Keratinocyte (primary cell): ENCODE measurements around the gene HADH. TPM values are rescaled to one million over a fixed set of nuclear protein-coding genes. Genes with fewer than 3 reads are reported as not detected.
"Not testable (repeated sequence)": the region's sequence is repeated elsewhere in the genome, so short reads cannot be mapped to it uniquely, and the experiment has no call there.

Source experiments
- DNase-seq: peaks from one replicate; pipeline ENCODE4 v3.0.0-alpha.2; 2011; ENCODE audit warnings: low read depth, missing footprints, low spot score
- FAIRE-seq: peaks from 2 replicates; lab custom pipeline; 2011; peaks lifted over from hg19 to GRCh38; lab: Jason Lieb, UNC
- H2AFZ ChIP-seq: 2 replicates; pipeline ENCODE4 v1.6.0; 2012; ENCODE audit warnings: low read length, control low read depth, inconsistent platforms; ENCODE audit not compliant: control insufficient read depth
- H3K27ac ChIP-seq: 2 replicates; pipeline ENCODE4 v1.5.1; 2011; ENCODE audit warnings: low read length; ENCODE audit not compliant: control insufficient read depth, insufficient read depth
- H3K27me3 ChIP-seq: 3 replicates; pipeline ENCODE4 v1.6.0; 2011; ENCODE audit warnings: low read length; ENCODE audit not compliant: control insufficient read depth, insufficient read depth; ENCODE audit errors: extremely low read depth
- H3K36me3 ChIP-seq, 2 experiments: 2 replicates in 1 of 2; 3 replicates in 1 of 2; pipeline ENCODE4 v1.5.1; 2011; ENCODE audit warnings: low read length in 2 of 2, mild to moderate bottlenecking in 1 of 2; ENCODE audit not compliant: control insufficient read depth in 2 of 2, insufficient read depth in 2 of 2; ENCODE audit errors: extremely low read depth in 1 of 2
- H3K4me1 ChIP-seq: 3 replicates; pipeline ENCODE4 v1.5.1; 2011; ENCODE audit warnings: low read length; ENCODE audit not compliant: control insufficient read depth, insufficient read depth; ENCODE audit errors: extremely low read depth
- H3K4me2 ChIP-seq: 3 replicates; pipeline ENCODE4 v1.6.0; 2011; ENCODE audit warnings: low read depth, low read length; ENCODE audit not compliant: control insufficient read depth, insufficient read depth; ENCODE audit errors: extremely low read depth
- H3K4me3 ChIP-seq, 3 experiments: fragments of 200-600 bp in 1 of 3; sonication (generic) in 1 of 3; 2 replicates in 2 of 3; 3 replicates in 1 of 3; pipeline ENCODE4 v1.5.1; 2011 to 2016; ENCODE audit warnings: low read length in 3 of 3, mild to moderate bottlenecking in 3 of 3, control low read depth in 2 of 3, inconsistent platforms in 1 of 3, low read depth in 1 of 3, mixed read lengths in 1 of 3, mixed run types in 1 of 3, moderate library complexity in 1 of 3; ENCODE audit not compliant: control insufficient read depth in 2 of 3, insufficient read depth in 2 of 3; ENCODE audit errors: extremely low read depth in 1 of 3
- H3K79me2 ChIP-seq: 2 replicates; pipeline ENCODE4 v1.6.0; 2012; ENCODE audit warnings: low read length; ENCODE audit not compliant: control insufficient read depth, insufficient read depth
- H3K9ac ChIP-seq: 3 replicates; pipeline ENCODE4 v1.6.0; 2011; ENCODE audit warnings: low read length; ENCODE audit not compliant: control insufficient read depth, insufficient read depth; ENCODE audit errors: extremely low read depth
- H3K9me1 ChIP-seq: 3 replicates; pipeline ENCODE4 v1.6.0; 2011; ENCODE audit warnings: low read length; ENCODE audit not compliant: control insufficient read depth, insufficient read depth; ENCODE audit errors: extremely low read depth
- H3K9me3 ChIP-seq: 2 replicates; pipeline ENCODE4 v1.5.1; 2012; ENCODE audit warnings: low read depth, low read length; ENCODE audit not compliant: control insufficient read depth
- H4K20me1 ChIP-seq: 3 replicates; pipeline ENCODE4 v1.6.0; 2011; ENCODE audit warnings: low read length; ENCODE audit not compliant: control insufficient read depth, insufficient read depth; ENCODE audit errors: extremely low read depth
- EZH2 ChIP-seq: IDR thresholded peaks from one replicate; pipeline ENCODE4 v1.6.1; 2012; ENCODE audit warnings: inconsistent platforms, mild to moderate bottlenecking, low read length, moderate library complexity
- dilution Hi-C: fragments of 300-500 bp; cut with MboI; formaldehyde crosslinking; loops from one replicate; pipeline ENCODE4 v1.7.0; 2020; ENCODE audit warnings: low sequenced_read_pairs; ENCODE audit not compliant: extremely low pct_ligation_motif_present
- polyA plus RNA-seq, 5 experiments: library from polyadenylated mRNA; depleted of rRNA in 3 of 5; stranded (reverse) in 3 of 5; stranded (forward) in 1 of 5; unstranded in 1 of 5; fragments of >200 nt; gene quantifications; 1 replicate in 1 of 5; 2 replicates in 3 of 5; 3 replicates in 1 of 5; pipeline versions ENCODE4 v1.2.1 to v1.2.3, GENCODE V29; 2011 to 2012; ENCODE audit warnings: missing spikeins in 2 of 5, low read depth in 1 of 5, low replicate concordance in 1 of 5
- TF ChIP-seq, protein P1 (sequence below), 3 experiments: IDR thresholded peaks in 1 of 3; conservative IDR thresholded peaks in 1 of 3; optimal IDR thresholded peaks in 1 of 3; 2 replicates in 2 of 3; 3 replicates in 1 of 3; pipeline versions ENCODE3 to v1.5.1; 2011; ENCODE audit warnings: low read length in 3 of 3, mild to moderate bottlenecking in 3 of 3, moderate library complexity in 2 of 3, control low read depth in 1 of 3, inconsistent platforms in 1 of 3; ENCODE audit not compliant: insufficient read depth in 2 of 3; ENCODE audit errors: extremely low read depth in 1 of 3

Gene HADH
- polyA plus RNA-seq, 1 donor (not counting 4 experiments of a cell fraction or from before 2014, with no cell fraction given): 49.3 TPM

DNA sequence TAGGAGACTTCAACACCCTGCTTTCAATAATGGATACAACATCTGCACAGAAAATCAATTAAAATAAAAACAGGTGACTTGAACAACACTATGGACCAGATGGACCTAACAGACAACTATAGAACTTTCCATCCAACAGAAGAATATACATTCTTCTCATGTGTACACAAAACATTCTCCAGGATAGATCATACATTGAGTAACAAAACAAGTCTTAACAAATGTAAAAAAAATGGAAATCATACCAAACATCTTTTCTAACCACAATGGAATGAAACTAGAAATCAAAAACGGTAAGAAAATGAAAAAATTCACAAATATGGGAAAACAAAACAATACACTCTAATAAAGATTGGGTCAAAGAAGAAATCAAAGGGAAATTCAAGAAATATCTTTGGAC lies 33.7 kb upstream of the HADH start:
- Histone ChIP-seq H3K4me1 (peaks cover 8% of the 10 kb centered on the region), H3K4me2 (no peak overlapping the region), H2AFZ (no peak overlapping the region), H3K9me1 (no peaks in the 10 kb centered on the region), H3K9me3 (no peaks in the 10 kb centered on the region), H3K36me3 (no peaks in the 10 kb centered on the region), H4K20me1 (no peaks in the 10 kb centered on the region), H3K9ac (no peak overlapping the region), H3K27ac (no peak overlapping the region), H3K27me3 (no peaks in the 10 kb centered on the region), H3K79me2 (no peaks in the 10 kb centered on the region), H3K4me3 (no peak overlapping the region)
- TF ChIP-seq, protein P1, sequence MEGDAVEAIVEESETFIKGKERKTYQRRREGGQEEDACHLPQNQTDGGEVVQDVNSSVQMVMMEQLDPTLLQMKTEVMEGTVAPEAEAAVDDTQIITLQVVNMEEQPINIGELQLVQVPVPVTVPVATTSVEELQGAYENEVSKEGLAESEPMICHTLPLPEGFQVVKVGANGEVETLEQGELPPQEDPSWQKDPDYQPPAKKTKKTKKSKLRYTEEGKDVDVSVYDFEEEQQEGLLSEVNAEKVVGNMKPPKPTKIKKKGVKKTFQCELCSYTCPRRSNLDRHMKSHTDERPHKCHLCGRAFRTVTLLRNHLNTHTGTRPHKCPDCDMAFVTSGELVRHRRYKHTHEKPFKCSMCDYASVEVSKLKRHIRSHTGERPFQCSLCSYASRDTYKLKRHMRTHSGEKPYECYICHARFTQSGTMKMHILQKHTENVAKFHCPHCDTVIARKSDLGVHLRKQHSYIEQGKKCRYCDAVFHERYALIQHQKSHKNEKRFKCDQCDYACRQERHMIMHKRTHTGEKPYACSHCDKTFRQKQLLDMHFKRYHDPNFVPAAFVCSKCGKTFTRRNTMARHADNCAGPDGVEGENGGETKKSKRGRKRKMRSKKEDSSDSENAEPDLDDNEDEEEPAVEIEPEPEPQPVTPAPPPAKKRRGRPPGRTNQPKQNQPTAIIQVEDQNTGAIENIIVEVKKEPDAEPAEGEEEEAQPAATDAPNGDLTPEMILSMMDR (optimal IDR thresholded peaks at IDR 0.05 in 1 of 3, IDR thresholded peaks at IDR 0.05 in 1 of 3, conservative IDR thresholded peaks at IDR 0.05 in 1 of 3; ENCODE audit: extremely low read depth in 1 of 3, insufficient read depth in 2 of 3, low read length in 3 of 3): no peak
- TF ChIP-seq EZH2: no peak
- dilution Hi-C loops: no loop called here
- no peak for DNase-seq
- no peak for FAIRE-seq

- Histone ChIP-seq H3K9ac (no peak overlapping the region), H2AFZ (no peak overlapping the region), H3K9me3 (no peaks in the 10 kb centered on the region), H3K36me3 (no peaks in the 10 kb centered on the region), H3K27ac (no peak overlapping the region), H3K27me3 (no peaks in the 10 kb centered on the region), H3K4me1 (no peaks in the 10 kb centered on the region), H3K9me1 (no peaks in the 10 kb centered on the region), H3K4me3 (no peak overlapping the region), H4K20me1 (no peaks in the 10 kb centered on the region), H3K79me2 (no peaks in the 10 kb centered on the region), H3K4me2 (no peak overlapping the region)
- DNase-seq: no peak
- FAIRE-seq: no peak
- dilution Hi-C loops: no loop called here
- TF ChIP-seq EZH2: no peak
- TF ChIP-seq, protein P1 (optimal IDR thresholded peaks at IDR 0.05 in 1 of 3, IDR thresholded peaks at IDR 0.05 in 1 of 3, conservative IDR thresholded peaks at IDR 0.05 in 1 of 3; ENCODE audit: extremely low read depth in 1 of 3, insufficient read depth in 2 of 3, low read length in 3 of 3): no peak
These were observed 22.8 kb upstream of the HADH start for GRCh38 chr4:107966903-107967302.

- H2AFZ ChIP-seq, H4K20me1 ChIP-seq, H3K9me1 ChIP-seq, H3K27ac ChIP-seq, H3K36me3 ChIP-seq, H3K27me3 ChIP-seq, dilution Hi-C loops, H3K9ac ChIP-seq, H3K79me2 ChIP-seq, H3K4me1 ChIP-seq, H3K4me3 ChIP-seq, DNase-seq, H3K4me2 ChIP-seq, H3K9me3 ChIP-seq, FAIRE-seq: not testable (repeated sequence)
These were observed 22.2 kb upstream of the HADH start for GRCh38 chr4:107967519-107967918.

DNA sequence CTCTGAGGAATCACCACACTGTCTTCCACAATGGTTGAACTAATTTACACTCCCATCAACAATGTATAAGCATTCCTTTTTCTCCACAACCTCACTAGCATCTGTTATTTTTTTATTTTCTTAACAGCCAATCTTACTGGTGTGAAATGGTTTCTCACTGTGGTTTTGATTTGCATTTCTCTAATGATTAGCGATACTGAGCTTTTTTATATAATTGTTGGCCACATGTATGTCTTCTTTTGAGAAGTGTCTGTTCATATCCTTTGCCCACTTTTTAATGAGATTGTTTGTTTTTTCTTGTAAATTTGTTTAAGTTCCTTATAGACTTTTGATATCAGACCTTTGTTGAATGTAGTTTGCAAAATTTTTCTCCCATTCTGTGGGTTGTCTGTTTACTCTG lies 21.8 kb upstream of the HADH start:
- not testable (repeated sequence) for FAIRE-seq

More for the DNA sequence above, 21.8 kb upstream of the HADH start:
- H3K4me3 ChIP-seq, H3K36me3 ChIP-seq, H2AFZ ChIP-seq, H3K4me1 ChIP-seq, H4K20me1 ChIP-seq, H3K27ac ChIP-seq, DNase-seq, H3K4me2 ChIP-seq, H3K9me1 ChIP-seq, H3K9me3 ChIP-seq, H3K9ac ChIP-seq, H3K79me2 ChIP-seq, H3K27me3 ChIP-seq, dilution Hi-C loops: not testable (repeated sequence)
